Measurements from ENCODE around the gene DNLZ.

The DNLZ gene

GRCh38 chr9:136329211-136329627 is 34.3 kb downstream of the DNLZ start:
- in situ Hi-C loops (cut with HindIII; ENCODE audit: low sequenced_read_pairs), result no loop called here
- H3K4me3 ChIP-seq (ENCODE audit: low read depth, low read length), result peak overlapping the region; percentile 67
- DNase-seq (ENCODE audit: low read depth), result no peak
- no peak for TF ChIP-seq CTCF (IDR thresholded peaks at IDR 0.05; ENCODE audit: low read depth, low read length, missing control alignments)

- peak overlapping the region; percentile 67 for H3K4me3 ChIP-seq (ENCODE audit: low read depth, low read length)
- TF ChIP-seq CTCF (IDR thresholded peaks at IDR 0.05; ENCODE audit: low read depth, low read length, missing control alignments), result no peak
- no peak for DNase-seq (ENCODE audit: low read depth)
- in situ Hi-C loops (cut with HindIII; ENCODE audit: low sequenced_read_pairs), result no loop called here
Observed at GRCh38 chr9:136328622-136329041, 34.9 kb downstream of the DNLZ start.

- no peak for TF ChIP-seq CTCF (IDR thresholded peaks at IDR 0.05; ENCODE audit: low read depth, low read length, missing control alignments)
- in situ Hi-C loops (cut with HindIII; ENCODE audit: low sequenced_read_pairs), result no loop called here
- no peak for DNase-seq (ENCODE audit: low read depth)
- peak overlapping the region; percentile 67 for H3K4me3 ChIP-seq (ENCODE audit: low read depth, low read length)
Observed at GRCh38 chr9:136328011-136328621, 35.4 kb downstream of the DNLZ start.

- in situ Hi-C loops (cut with HindIII; ENCODE audit: low sequenced_read_pairs), result no loop called here
- TF ChIP-seq CTCF (IDR thresholded peaks at IDR 0.05; ENCODE audit: low read depth, low read length, missing control alignments), result no peak
- peak within 1 kb of the TSS; percentile 67 for H3K4me3 ChIP-seq (ENCODE audit: low read depth, low read length)
- no peak for DNase-seq (ENCODE audit: low read depth)
Observed at GRCh38 chr9:136327304-136327974, 36.1 kb downstream of the DNLZ start, which contains the start of gene GPSM1. GPSM1 (plus strand) TSS chr9:136327539; CDS start chr9:136327696, 157 bp downstream.

- peak overlapping the region; percentile 67 for H3K4me3 ChIP-seq (ENCODE audit: low read depth, low read length)
- no peak for TF ChIP-seq CTCF (IDR thresholded peaks at IDR 0.05; ENCODE audit: low read depth, low read length, missing control alignments)
- DNase-seq (ENCODE audit: low read depth), result no peak
- in situ Hi-C loops (cut with HindIII; ENCODE audit: low sequenced_read_pairs), result no loop called here
Observed at GRCh38 chr9:136326761-136327303, 36.7 kb downstream of the DNLZ start.

GRCh38 chr9:136326061-136326760 is 37.3 kb downstream of the DNLZ start:
- no peak for TF ChIP-seq CTCF (IDR thresholded peaks at IDR 0.05; ENCODE audit: low read depth, low read length, missing control alignments)
- in situ Hi-C loops (cut with HindIII; ENCODE audit: low sequenced_read_pairs), result no loop called here
- H3K4me3 ChIP-seq (ENCODE audit: low read depth, low read length), result no peak overlapping the region
- peak; percentile 49 for DNase-seq (ENCODE audit: low read depth)

Data from astrocyte of the cerebellum (primary cell).